T-cell (primary cell): ENCODE data around the gene DIS3L2. TPM values are rescaled to one million over a fixed set of nuclear protein-coding genes. Genes with fewer than 3 reads are reported as not detected.

Experiments
- ATAC-seq, 4 experiments: fragments of 200-7000 bp in 3 of 4; fragments of 150-1000 bp in 1 of 4; cut with Tn5 transposase; replicated peaks in 1 of 4; 1 replicate in 3 of 4; 2 replicates in 1 of 4; pipeline ENCODE4 v1.10.0; 2021; ENCODE audit warnings: moderate library complexity in 3 of 4, mild to moderate bottlenecking in 2 of 4, moderate number of reproducible peaks in 1 of 4
- CTCF ChIA-PET, 2 donors: fragments of 300-600 bp; sonication (Branson Sonifier 250); formaldehyde crosslinking; loops; one replicate each; lab custom pipeline; 2022; ENCODE audit warnings: antibody characterized with exemption in 2 of 2; lab: Charles Lee
- POLR2A ChIA-PET, 2 donors: fragments of 300-600 bp; sonication (Branson Sonifier 250); formaldehyde crosslinking; loops; one replicate each; lab custom pipeline; 2022; ENCODE audit warnings: antibody characterized with exemption in 2 of 2; lab: Charles Lee
- DNase-seq, 35 experiments: peaks; one replicate each; pipeline versions ENCODE4 v3.0.0 to v3.0.0-alpha.2; 2013 to 2023
- H3K27ac ChIP-seq: one replicate; pipeline ENCODE4 v1.5.1; 2013; ENCODE audit warnings: low read length
- H3K27me3 ChIP-seq, 2 experiments: replicated peaks in 1 of 2; 1 replicate in 1 of 2; 2 replicates in 1 of 2; pipeline versions ENCODE4 v1.6.1 to v1.7.0; 2013; ENCODE audit warnings: low read length in 1 of 2, mixed read lengths in 1 of 2; ENCODE audit not compliant: control insufficient read depth in 2 of 2, insufficient read depth in 2 of 2; ENCODE audit errors: extremely low read depth in 1 of 2
- H3K36me3 ChIP-seq, 2 donors: 1 replicate in 1 of 2; 2 replicates in 1 of 2; pipeline versions ENCODE4 v1.6.1 to v1.7.0; 2013; ENCODE audit warnings: low read length in 1 of 2; ENCODE audit not compliant: control insufficient read depth in 2 of 2, insufficient read depth in 1 of 2; ENCODE audit errors: extremely low read depth in 1 of 2
- H3K4me1 ChIP-seq, 2 experiments: 1 replicate in 1 of 2; 2 replicates in 1 of 2; pipeline versions ENCODE4 v1.6.1 to v1.7.0; 2013; ENCODE audit warnings: low read length in 2 of 2, mixed read lengths in 1 of 2; ENCODE audit not compliant: insufficient read depth in 2 of 2, control insufficient read depth in 1 of 2; ENCODE audit errors: extremely low read depth in 1 of 2
- H3K4me3 ChIP-seq, 2 donors: 1 replicate in 1 of 2; 2 replicates in 1 of 2; pipeline versions ENCODE4 v1.5.1 to v1.7.0; 2013; ENCODE audit warnings: mild to moderate bottlenecking in 2 of 2, low read length in 1 of 2, moderate library complexity in 1 of 2; ENCODE audit not compliant: control insufficient read depth in 1 of 2; ENCODE audit errors: extremely low read depth in 1 of 2
- H3K9me3 ChIP-seq: 2 replicates; pipeline ENCODE4 v1.7.0; 2013
- H3K27ac Mint-ChIP-seq, 2 donors: one replicate each; pipeline ENCODE4 v1.8.0; 2020 to 2021; ENCODE audit warnings: mild to moderate bottlenecking in 2 of 2, mixed read lengths in 2 of 2
- H3K27me3 Mint-ChIP-seq, 2 donors: one replicate each; pipeline ENCODE4 v1.8.0; 2021 to 2022; ENCODE audit warnings: mixed read lengths in 2 of 2
- H3K36me3 Mint-ChIP-seq: one replicate; pipeline ENCODE4 v1.8.0; 2021; ENCODE audit warnings: mixed read lengths
- H3K4me1 Mint-ChIP-seq, 3 donors: one replicate each; pipeline ENCODE4 v1.8.0; 2020 to 2022; ENCODE audit warnings: mixed read lengths in 3 of 3, mild to moderate bottlenecking in 1 of 3
- H3K4me3 Mint-ChIP-seq, 3 donors: one replicate each; pipeline ENCODE4 v1.8.0; 2020 to 2022; ENCODE audit warnings: mild to moderate bottlenecking in 3 of 3, mixed read lengths in 3 of 3, moderate library complexity in 3 of 3
- H3K9me3 Mint-ChIP-seq, 3 donors: one replicate each; pipeline ENCODE4 v1.8.0; 2020 to 2022; ENCODE audit warnings: mixed read lengths in 3 of 3
- WGBS: methylation state at CpG from one replicate; pipeline ENCODE4 v1.1.5; 2013; ENCODE audit warnings: missing lambda C conversion rate; ENCODE audit not compliant: insufficient coverage; 5-methylcytosine and 5-hydroxymethylcytosine counted together
- total RNA-seq, 35 experiments: library from RNA in 6 of 35; stranded (reverse) in 6 of 35; fragments of 120-200 nt in 1 of 35; gene quantifications; one replicate each; pipeline versions ENCODE4 v1.2.1 to v1.2.4 and lab custom pipeline; 2013 to 2026

Gene DIS3L2
- total RNA-seq, 5 donors from 2014 or later (not counting 1 experiment from before 2014, with no cell fraction given) = 55.0 to 70.9 (median 61.4) TPM

DNA sequence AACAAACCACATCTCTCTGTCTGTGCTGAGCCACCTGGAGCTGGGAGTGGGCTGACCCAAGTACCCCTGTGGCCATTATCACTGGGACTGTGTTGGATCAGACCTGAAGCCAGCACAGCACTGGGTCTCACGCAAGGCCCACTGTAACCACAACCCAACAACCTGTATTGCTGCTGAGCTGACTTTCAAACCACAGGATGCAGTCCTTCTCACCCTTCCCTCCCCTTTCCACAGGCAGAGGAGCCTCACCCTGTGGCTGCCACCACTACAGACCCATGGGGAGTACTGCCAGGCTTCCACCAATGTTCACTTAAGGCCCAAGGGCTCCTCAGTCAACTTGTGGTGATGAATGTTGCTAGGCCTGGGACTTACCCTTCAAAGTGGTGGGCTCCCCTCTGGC, 135.7 kb downstream of the DIS3L2 start:
- no peak for DNase-seq
- no peaks in the 10 kb centered on the region for H3K27me3 ChIP-seq
- Mint-ChIP-seq H3K27me3 (no peaks in the 10 kb centered on the region), H3K4me3 (no peak overlapping the region), H3K36me3 (peaks cover 70% of the 10 kb centered on the region), H3K27ac (no peak overlapping the region), H3K4me1 (peaks cover 0 to 16% (median 1%) of the 10 kb centered on the region in 3 donors), H3K9me3 (peaks cover 16 to 42% (median 16%) of the 10 kb centered on the region in 3 donors)
- peaks cover 0 to 2% of the 10 kb centered on the region in 2 donors for H3K36me3 ChIP-seq
- 60% methylated on average over 1 of the region's 1 CpG for WGBS
- no peak for ATAC-seq
- peaks cover 0 to 5% of the 10 kb centered on the region in 2 experiments for H3K4me1 ChIP-seq
- no peak overlapping the region for H3K4me3 ChIP-seq
- CTCF ChIA-PET = no interaction called here
- peaks cover 2% of the 10 kb centered on the region for H3K9me3 ChIP-seq
- POLR2A ChIA-PET = no interaction called here
- no peak overlapping the region for H3K27ac ChIP-seq

DNA sequence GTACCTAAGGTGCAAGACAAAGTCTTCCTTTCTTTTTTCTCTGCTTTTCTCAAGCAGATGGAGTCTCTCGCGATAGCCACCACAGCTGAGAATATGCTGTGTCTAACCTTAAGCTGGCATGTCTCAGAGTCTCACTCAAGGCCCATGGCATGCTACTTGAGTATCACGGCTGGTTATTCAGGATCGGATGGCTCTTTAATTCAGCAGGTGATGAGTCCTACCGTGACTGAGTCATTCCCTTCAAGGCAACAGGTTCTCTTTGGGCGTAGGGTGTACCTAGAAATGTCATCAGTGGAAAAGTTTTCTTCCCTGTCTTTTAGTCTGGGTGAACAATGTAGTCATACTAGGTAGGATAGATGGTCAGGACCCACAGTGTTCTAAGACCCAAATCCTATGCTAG, 136.2 kb downstream of the DIS3L2 start:
- Mint-ChIP-seq H3K36me3 (peaks cover 70% of the 10 kb centered on the region), H3K4me3 (no peak overlapping the region), H3K27me3 (no peaks in the 10 kb centered on the region), H3K27ac (no peak overlapping the region), H3K4me1 (peaks cover 0 to 15% (median under 1%) of the 10 kb centered on the region in 3 donors), H3K9me3 (peaks cover 16 to 40% (median 16%) of the 10 kb centered on the region in 3 donors)
- POLR2A ChIA-PET = no interaction called here
- Histone ChIP-seq H3K4me1 (peaks cover 0 to 5% of the 10 kb centered on the region in 2 experiments), H3K27ac (no peak overlapping the region), H3K27me3 (no peaks in the 10 kb centered on the region), H3K9me3 (peaks cover 2% of the 10 kb centered on the region), H3K4me3 (no peak overlapping the region), H3K36me3 (peaks cover 0 to 2% of the 10 kb centered on the region in 2 donors)
- WGBS = 96% methylated on average over 4 of the region's 6 CpGs
- no peak for ATAC-seq
- CTCF ChIA-PET = no interaction called here
- DNase-seq = no peak

DNA sequence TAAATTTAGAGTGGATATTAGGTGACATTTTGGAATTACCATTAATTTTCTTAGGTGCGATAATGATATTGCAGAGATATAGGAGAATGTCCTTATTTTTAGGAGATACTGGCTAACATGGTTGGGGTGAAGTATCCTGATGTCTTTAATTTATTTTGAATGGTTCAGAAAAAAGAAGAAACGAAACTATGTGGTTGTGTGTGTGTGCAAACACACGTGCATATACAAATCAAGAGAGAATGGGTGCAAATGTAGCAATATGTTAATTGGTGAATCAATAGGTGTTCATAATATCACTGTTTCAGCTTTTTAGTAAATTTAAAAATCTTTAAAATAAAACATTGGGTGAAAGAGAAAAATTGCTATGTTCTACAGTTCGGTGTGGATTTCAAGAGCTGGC, 140.9 kb downstream of the DIS3L2 start:
- H3K27me3 ChIP-seq = no peaks in the 10 kb centered on the region
- H3K27me3 Mint-ChIP-seq = no peaks in the 10 kb centered on the region
- no peak overlapping the region for H3K27ac ChIP-seq
- peaks cover 0 to 5% (median 0%) of the 10 kb centered on the region in 3 donors for H3K4me1 Mint-ChIP-seq
- no peak overlapping the region for H3K4me3 ChIP-seq
- ATAC-seq = no peak
- ChIA-PET CTCF (no interaction called here), POLR2A (no interaction called here)
- no peak overlapping the region for H3K4me3 Mint-ChIP-seq
- H3K9me3 ChIP-seq = peaks cover 2% of the 10 kb centered on the region
- H3K27ac Mint-ChIP-seq = no peak overlapping the region
- H3K9me3 Mint-ChIP-seq = peaks cover 0 to 3% (median 0%) of the 10 kb centered on the region in 3 donors
- no peaks in the 10 kb centered on the region for H3K36me3 ChIP-seq
- no peak for DNase-seq
- H3K36me3 Mint-ChIP-seq = peaks cover 48% of the 10 kb centered on the region
- H3K4me1 ChIP-seq = peaks cover 0 to 3% of the 10 kb centered on the region in 2 experiments
- WGBS = no CpG with 5 or more reads among the region's 4 CpGs

DNA sequence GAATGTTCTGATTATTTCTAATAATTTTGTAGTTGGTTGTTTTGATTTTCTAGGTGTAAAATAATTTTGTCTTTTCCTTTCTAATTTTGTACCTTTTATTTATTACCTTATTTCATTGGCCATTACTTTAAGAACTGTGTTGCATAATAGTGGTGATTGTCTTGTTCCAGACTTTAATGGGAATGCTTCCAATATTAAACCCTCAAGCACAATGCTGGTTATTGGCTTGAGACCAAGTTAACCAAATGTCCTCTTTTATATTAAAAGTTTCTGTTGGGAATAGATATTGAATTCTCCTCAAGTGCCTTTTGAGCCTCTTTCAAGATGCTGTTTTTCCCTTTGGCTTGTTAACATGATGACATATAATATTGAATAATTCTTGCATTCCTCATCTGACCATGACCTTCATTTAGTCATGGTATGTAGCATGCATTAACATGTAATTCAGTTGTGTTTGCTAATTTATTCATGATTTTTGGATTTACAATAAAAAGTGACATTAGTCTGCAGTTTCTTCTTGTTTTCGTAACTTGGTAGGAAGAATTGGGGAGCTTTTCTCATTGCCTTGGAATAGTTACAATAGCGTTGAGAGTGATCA, 141.7 kb downstream of the DIS3L2 start:
- Mint-ChIP-seq H3K9me3 (no peaks in the 10 kb centered on the region), H3K4me3 (no peak overlapping the region), H3K27me3 (no peaks in the 10 kb centered on the region), H3K4me1 (no peaks in the 10 kb centered on the region), H3K36me3 (peaks cover 39% of the 10 kb centered on the region), H3K27ac (no peak overlapping the region)
- no peak overlapping the region for H3K27ac ChIP-seq
- H3K4me3 ChIP-seq = no peak overlapping the region
- H3K27me3 ChIP-seq = no peaks in the 10 kb centered on the region
- no peaks in the 10 kb centered on the region for H3K36me3 ChIP-seq
- DNase-seq (no peak), ATAC-seq (no peak)
- ChIA-PET POLR2A (no interaction called here), CTCF (interaction anchor here in 1 of 2 donors (0.8 kb wide), 1 partner anchor 24 kb away, joined by 4 read pairs; no protein-coding TSS in a partner anchor)
- H3K4me1 ChIP-seq = no peaks in the 10 kb centered on the region
- WGBS = no CpG with 5 or more reads among the region's 2 CpGs
- H3K9me3 ChIP-seq = peaks cover 2% of the 10 kb centered on the region

DNA sequence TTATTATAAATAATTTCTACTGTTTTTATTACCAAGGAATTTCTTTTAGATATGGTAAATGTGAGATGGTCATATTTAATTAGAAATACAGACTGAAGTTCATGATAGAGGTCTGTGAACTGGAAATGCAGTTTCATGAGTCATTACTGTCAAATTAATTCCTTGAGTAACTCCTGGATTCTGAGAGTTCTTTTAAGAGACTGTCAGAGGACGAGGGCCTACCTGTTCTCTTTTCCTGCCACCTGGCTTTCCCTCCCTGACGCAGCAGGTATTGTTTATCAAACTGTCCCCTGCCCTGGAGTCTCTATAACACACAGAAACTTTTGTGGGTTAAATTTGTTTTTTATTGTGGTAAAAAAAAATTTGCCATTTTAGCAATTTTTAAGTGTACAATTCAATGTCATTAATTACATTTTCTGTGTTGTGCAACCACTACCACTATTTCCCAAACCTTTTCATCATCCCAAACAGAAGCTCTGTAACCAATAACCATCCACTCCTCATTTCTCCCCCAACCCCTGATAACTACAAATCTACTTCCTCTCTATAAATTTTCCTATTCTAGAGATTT, 142.6 kb downstream of the DIS3L2 start:
- no CpG with 5 or more reads among the region's 2 CpGs for WGBS
- CTCF ChIA-PET = interaction anchor here in 1 of 2 donors (0.8 kb wide), 1 partner anchor 23 kb away, joined by 4 read pairs; no protein-coding TSS in a partner anchor

DNA sequence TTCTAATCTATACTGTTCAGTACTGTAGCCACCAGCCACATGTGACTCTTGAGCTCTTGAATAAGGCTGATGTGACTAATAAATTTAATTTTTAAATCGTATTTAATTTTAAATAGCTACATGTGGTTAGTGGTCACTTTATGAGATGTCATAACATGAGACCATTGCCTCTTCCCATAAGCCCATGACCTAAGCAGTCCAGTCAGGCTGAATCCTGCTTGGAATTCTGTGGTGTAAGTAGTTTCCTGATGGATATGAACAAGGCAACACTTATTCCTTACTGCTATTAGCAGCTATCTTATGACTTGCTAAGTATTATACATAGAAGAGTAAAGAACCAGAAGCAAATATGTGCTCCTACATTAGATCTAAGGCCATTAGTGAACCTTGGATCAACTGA, 150.0 kb downstream of the DIS3L2 start:
- Mint-ChIP-seq H3K9me3 (peaks cover 3 to 6% (median 6%) of the 10 kb centered on the region in 3 donors), H3K27me3 (no peaks in the 10 kb centered on the region), H3K36me3 (peaks cover 25% of the 10 kb centered on the region), H3K4me3 (no peak overlapping the region), H3K27ac (no peak overlapping the region), H3K4me1 (peaks cover 9 to 30% (median 25%) of the 10 kb centered on the region in 3 donors)
- DNase-seq = no peak
- H3K36me3 ChIP-seq = peaks cover 0 to 4% of the 10 kb centered on the region in 2 donors
- WGBS = no CpG with 5 or more reads among the region's 1 CpG
- no peaks in the 10 kb centered on the region for H3K27me3 ChIP-seq
- POLR2A ChIA-PET = no interaction called here
- H3K4me1 ChIP-seq = no peaks in the 10 kb centered on the region
- H3K27ac ChIP-seq = no peak overlapping the region
- CTCF ChIA-PET = no interaction called here
- no peak for ATAC-seq
- H3K4me3 ChIP-seq = no peak overlapping the region
- peaks cover 3% of the 10 kb centered on the region for H3K9me3 ChIP-seq

More for the DNA sequence above, 142.6 kb downstream of the DIS3L2 start:
- H3K27me3 Mint-ChIP-seq = no peaks in the 10 kb centered on the region
- H3K4me1 ChIP-seq = no peaks in the 10 kb centered on the region
- POLR2A ChIA-PET = interaction anchor here in 1 of 2 donors (0.6 kb wide), 1 partner anchor 23 kb away, joined by 3 read pairs; no protein-coding TSS in a partner anchor
- no peaks in the 10 kb centered on the region for H3K9me3 Mint-ChIP-seq
- H3K4me3 Mint-ChIP-seq = no peak overlapping the region
- DNase-seq = no peak
- H3K36me3 Mint-ChIP-seq = peaks cover 34% of the 10 kb centered on the region
- H3K27ac Mint-ChIP-seq = no peak overlapping the region
- no peaks in the 10 kb centered on the region for H3K4me1 Mint-ChIP-seq
- peaks cover 2% of the 10 kb centered on the region for H3K9me3 ChIP-seq
- H3K36me3 ChIP-seq = no peaks in the 10 kb centered on the region
- H3K27ac ChIP-seq = no peak overlapping the region
- no peak overlapping the region for H3K4me3 ChIP-seq
- H3K27me3 ChIP-seq = no peaks in the 10 kb centered on the region
- no peak for ATAC-seq
